Endothelial cell (in vitro differentiated cells): ENCODE measurements around the gene ATRNL1. TPM values are rescaled to one million over a fixed set of nuclear protein-coding genes. Genes with fewer than 3 reads are reported as not detected.

Experiments used
- DNase-seq: peaks from one replicate; pipeline ENCODE4 v3.0.0; 2021; ENCODE audit warnings: low spot score
- H3K27ac Mint-ChIP-seq: one replicate; pipeline ENCODE4 v1.8.0; 2021; ENCODE audit warnings: mixed read lengths, inconsistent platforms; ENCODE audit not compliant: unreplicated experiment
- H3K27me3 Mint-ChIP-seq: one replicate; pipeline ENCODE4 v1.8.0; 2021; ENCODE audit warnings: mild to moderate bottlenecking, moderate library complexity, mixed read lengths, inconsistent platforms; ENCODE audit not compliant: unreplicated experiment
- H3K36me3 Mint-ChIP-seq: one replicate; pipeline ENCODE4 v1.8.0; 2021; ENCODE audit warnings: mild to moderate bottlenecking, low read depth, mixed read lengths, inconsistent platforms; ENCODE audit not compliant: unreplicated experiment
- H3K4me1 Mint-ChIP-seq: one replicate; pipeline ENCODE4 v1.8.0; 2021; ENCODE audit warnings: mild to moderate bottlenecking, mixed read lengths, inconsistent platforms; ENCODE audit not compliant: unreplicated experiment
- H3K4me3 Mint-ChIP-seq: one replicate; pipeline ENCODE4 v1.8.0; 2021; ENCODE audit warnings: mild to moderate bottlenecking, mixed read lengths, inconsistent platforms; ENCODE audit not compliant: unreplicated experiment
- H3K9me3 Mint-ChIP-seq: one replicate; pipeline ENCODE4 v1.8.0; 2021; ENCODE audit warnings: mixed read lengths, inconsistent platforms; ENCODE audit not compliant: unreplicated experiment
- total RNA-seq: library from RNA; stranded (reverse); fragmentation: NEBNext Ultra II Directional; extraction: Animal tissue kit (Norgen Biotek cat#: 25700); gene quantifications from one replicate; pipeline ENCODE4 v1.2.1, GENCODE V29; 2021; ENCODE audit not compliant: unreplicated experiment
- TF ChIP-seq, protein P1 (sequence below): fragments of 200-600 bp; sonication (generic); IDR thresholded peaks from one replicate; pipeline ENCODE4 v1.5.0; 2021; ENCODE audit warnings: antibody characterized with exemption; ENCODE audit not compliant: unreplicated experiment

ATRNL1 gene
- total RNA-seq, 1 donor from 2014 or later: 32.5 TPM

DNA sequence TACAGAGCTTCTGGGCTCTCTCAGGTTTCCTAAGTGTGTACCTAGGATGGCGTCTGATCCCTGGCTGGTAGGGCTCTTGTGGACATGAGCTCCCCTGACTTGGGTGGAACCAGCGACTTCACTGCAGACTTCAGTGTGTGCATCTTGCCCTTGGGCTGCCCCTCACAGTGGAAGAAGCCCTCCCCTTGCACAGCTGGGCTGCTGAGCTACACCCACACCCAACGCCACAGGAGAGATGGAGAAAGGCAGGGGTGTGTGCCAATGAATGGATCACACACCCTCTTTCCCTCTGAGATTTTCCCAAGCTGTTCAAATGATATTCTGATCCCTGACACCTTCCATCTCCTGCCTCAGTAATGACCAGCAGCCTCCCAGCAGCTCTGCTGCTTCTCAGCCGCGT is 883.2 kb downstream of the ATRNL1 start:
- Mint-ChIP-seq H3K36me3 (no peaks in the 10 kb centered on the region), H3K4me1 (peaks cover 2% of the 10 kb centered on the region), H3K4me3 (no peak overlapping the region), H3K9me3 (no peaks in the 10 kb centered on the region), H3K27ac (no peak overlapping the region), H3K27me3 (peaks cover 6% of the 10 kb centered on the region)
- no peak for DNase-seq
- TF ChIP-seq, protein P1, sequence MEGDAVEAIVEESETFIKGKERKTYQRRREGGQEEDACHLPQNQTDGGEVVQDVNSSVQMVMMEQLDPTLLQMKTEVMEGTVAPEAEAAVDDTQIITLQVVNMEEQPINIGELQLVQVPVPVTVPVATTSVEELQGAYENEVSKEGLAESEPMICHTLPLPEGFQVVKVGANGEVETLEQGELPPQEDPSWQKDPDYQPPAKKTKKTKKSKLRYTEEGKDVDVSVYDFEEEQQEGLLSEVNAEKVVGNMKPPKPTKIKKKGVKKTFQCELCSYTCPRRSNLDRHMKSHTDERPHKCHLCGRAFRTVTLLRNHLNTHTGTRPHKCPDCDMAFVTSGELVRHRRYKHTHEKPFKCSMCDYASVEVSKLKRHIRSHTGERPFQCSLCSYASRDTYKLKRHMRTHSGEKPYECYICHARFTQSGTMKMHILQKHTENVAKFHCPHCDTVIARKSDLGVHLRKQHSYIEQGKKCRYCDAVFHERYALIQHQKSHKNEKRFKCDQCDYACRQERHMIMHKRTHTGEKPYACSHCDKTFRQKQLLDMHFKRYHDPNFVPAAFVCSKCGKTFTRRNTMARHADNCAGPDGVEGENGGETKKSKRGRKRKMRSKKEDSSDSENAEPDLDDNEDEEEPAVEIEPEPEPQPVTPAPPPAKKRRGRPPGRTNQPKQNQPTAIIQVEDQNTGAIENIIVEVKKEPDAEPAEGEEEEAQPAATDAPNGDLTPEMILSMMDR: no peak

DNA sequence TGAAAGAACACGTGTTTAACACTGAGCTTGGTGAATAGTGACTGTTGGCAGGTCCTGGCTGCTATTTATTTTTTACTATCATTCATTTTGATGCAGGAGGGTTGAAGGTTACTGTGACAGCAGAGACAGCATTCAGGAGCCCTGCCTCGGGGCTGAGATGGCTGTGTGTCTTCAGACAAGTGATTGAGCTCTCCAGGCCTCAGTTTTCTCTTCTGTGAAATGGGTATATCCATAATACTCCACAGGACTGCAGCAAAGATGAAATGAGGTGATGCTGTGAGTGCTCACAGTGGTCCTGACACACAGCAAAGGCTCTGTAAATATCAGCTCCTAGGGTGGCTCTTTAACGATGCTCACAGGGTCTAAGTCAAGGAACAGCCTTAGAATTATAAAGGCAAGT is 884.7 kb downstream of the ATRNL1 start:
- Mint-ChIP-seq H3K4me3 (no peak overlapping the region), H3K4me1 (peaks cover 2% of the 10 kb centered on the region), H3K27ac (no peak overlapping the region), H3K36me3 (no peaks in the 10 kb centered on the region), H3K9me3 (no peaks in the 10 kb centered on the region), H3K27me3 (peaks cover 3% of the 10 kb centered on the region)
- TF ChIP-seq, protein P1: no peak
- DNase-seq: no peak

- TF ChIP-seq, protein P1: no peak
- no peaks in the 10 kb centered on the region for H3K9me3 Mint-ChIP-seq
- peaks cover 2% of the 10 kb centered on the region for H3K27me3 Mint-ChIP-seq
- peaks cover 2% of the 10 kb centered on the region for H3K4me1 Mint-ChIP-seq
- H3K4me3 Mint-ChIP-seq: no peak overlapping the region
- no peak overlapping the region for H3K27ac Mint-ChIP-seq
- H3K36me3 Mint-ChIP-seq: no peaks in the 10 kb centered on the region
- no peak for DNase-seq
These were observed 886.4 kb downstream of the ATRNL1 start for GRCh38 chr10:115979576-115979975.

GRCh38 chr10:115980470-115980869 is 887.3 kb downstream of the ATRNL1 start:
- Mint-ChIP-seq H3K4me1 (peaks cover 2% of the 10 kb centered on the region), H3K27ac (no peak overlapping the region)

DNA sequence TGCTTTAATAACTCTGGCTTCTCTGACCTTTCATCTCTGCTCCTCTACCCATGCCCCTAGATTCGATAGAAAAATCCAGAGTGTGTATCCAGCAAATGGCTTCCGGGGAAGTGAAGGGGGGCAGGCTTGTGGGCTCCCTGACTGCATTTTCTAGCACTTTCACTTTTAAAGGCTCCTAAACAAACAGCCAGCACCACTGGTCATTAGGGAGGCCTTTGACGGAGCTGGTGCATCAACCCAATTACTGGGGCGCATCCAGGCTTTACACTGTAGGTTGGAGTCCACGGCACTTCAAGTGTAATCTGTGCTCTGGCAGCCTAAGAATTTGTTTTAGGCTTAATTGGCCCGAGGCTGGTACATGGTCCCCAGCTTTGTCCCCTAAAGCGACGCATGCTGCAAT is 887.9 kb downstream of the ATRNL1 start:
- Mint-ChIP-seq H3K36me3 (no peaks in the 10 kb centered on the region), H3K9me3 (no peaks in the 10 kb centered on the region), H3K27ac (no peak overlapping the region), H3K4me1 (peaks cover under 1% of the 10 kb centered on the region), H3K27me3 (peaks cover 2% of the 10 kb centered on the region), H3K4me3 (no peak overlapping the region)
- no peak for DNase-seq
- TF ChIP-seq, protein P1: no peak

More at GRCh38 chr10:115980470-115980869, 887.3 kb downstream of the ATRNL1 start:
- no peak for DNase-seq
- TF ChIP-seq, protein P1: no peak
- Mint-ChIP-seq H3K36me3 (no peaks in the 10 kb centered on the region), H3K27me3 (peaks cover 2% of the 10 kb centered on the region), H3K9me3 (no peaks in the 10 kb centered on the region), H3K4me3 (no peak overlapping the region)
